Caco-2 (cell line): Measurements from ENCODE around the gene TRIM7. TPM values are rescaled to one million over a fixed set of nuclear protein-coding genes. Genes with fewer than 3 reads are reported as not detected.

Experiments used
- BruUV-seq: library from RNA; stranded (reverse); fragments of 400-500 nt; replicated peaks from 2 replicates; lab custom pipeline; 2021; lab: Mats Ljungman, UMichigan
- CTCF ChIA-PET: fragments of 300-600 bp; sonication (Branson Sonifier 250); formaldehyde crosslinking; loops from one replicate; lab custom pipeline; 2022; ENCODE audit warnings: antibody characterized with exemption; lab: Charles Lee
- POLR2A ChIA-PET: fragments of 300-600 bp; sonication (Branson Sonifier 250); formaldehyde crosslinking; loops from one replicate; lab custom pipeline; 2022; ENCODE audit warnings: antibody characterized with exemption; lab: Charles Lee
- DNase-seq, 2 experiments: peaks; one replicate each; pipeline versions ENCODE4 v3.0.0 to v3.0.0-alpha.2; 2020 to 2022
- H3K27me3 ChIP-seq: replicated peaks from 2 replicates; pipeline ENCODE4 v1.6.0; 2011; ENCODE audit warnings: low read length; ENCODE audit not compliant: control insufficient read depth, insufficient read depth
- H3K36me3 ChIP-seq: 2 replicates; pipeline ENCODE4 v1.5.1; 2011; ENCODE audit warnings: low read length; ENCODE audit not compliant: control insufficient read depth, insufficient read depth
- H3K4me1 ChIP-seq: fragments of 250-450 bp; sonication (Bioruptor Pico); 2 replicates; pipeline ENCODE4 v1.5.1; 2020; ENCODE audit warnings: mild to moderate bottlenecking
- H3K4me3 ChIP-seq: 2 replicates; pipeline ENCODE4 v1.5.1; 2011; ENCODE audit warnings: low read depth, mild to moderate bottlenecking, control low read depth, low read length
- H3K9me3 ChIP-seq: fragments of 250-450 bp; sonication (Bioruptor Pico); 2 replicates; pipeline ENCODE4 v1.5.1; 2020; ENCODE audit warnings: mild to moderate bottlenecking, moderate library complexity
- H3K27ac Mint-ChIP-seq: one replicate; pipeline ENCODE4 v1.8.0; 2022; ENCODE audit warnings: mixed read lengths; ENCODE audit not compliant: unreplicated experiment
- H3K27me3 Mint-ChIP-seq: one replicate; pipeline ENCODE4 v1.8.0; 2022; ENCODE audit warnings: mixed read lengths; ENCODE audit not compliant: insufficient read depth, unreplicated experiment
- H3K36me3 Mint-ChIP-seq: one replicate; pipeline ENCODE4 v1.8.0; 2022; ENCODE audit warnings: mild to moderate bottlenecking, mixed read lengths; ENCODE audit not compliant: insufficient read depth, unreplicated experiment
- H3K4me1 Mint-ChIP-seq: one replicate; pipeline ENCODE4 v1.8.0; 2022; ENCODE audit warnings: low read depth, mixed read lengths; ENCODE audit not compliant: unreplicated experiment
- H3K4me3 Mint-ChIP-seq: one replicate; pipeline ENCODE4 v1.8.0; 2022; ENCODE audit warnings: mild to moderate bottlenecking, moderate library complexity, mixed read lengths; ENCODE audit not compliant: unreplicated experiment
- H3K9me3 Mint-ChIP-seq: one replicate; pipeline ENCODE4 v1.8.0; 2022; ENCODE audit warnings: mixed read lengths; ENCODE audit not compliant: unreplicated experiment
- CTCF ChIP-seq, 2 experiments: fragments of 200-600 bp in 1 of 2; IDR thresholded peaks; 1 replicate in 1 of 2; 2 replicates in 1 of 2; pipeline versions ENCODE4 v1.5.1 to v1.8.0; 2011 to 2022; ENCODE audit warnings: antibody characterized with exemption in 1 of 2, control low read depth in 1 of 2, inconsistent platforms in 1 of 2, low read depth in 1 of 2, low read length in 1 of 2, mild to moderate bottlenecking in 1 of 2, moderate library complexity in 1 of 2; ENCODE audit not compliant: insufficient read depth in 1 of 2, severe bottlenecking in 1 of 2, unreplicated experiment in 1 of 2
- intact Hi-C: fragments of 100-400 bp; cut with micrococcal nuclease; formaldehyde crosslinking; loops from one replicate; pipeline ENCODE4 v1.10.0; 2022; ENCODE audit not compliant: unreplicated experiment
- total RNA-seq: library from RNA; stranded (reverse); gene quantifications from 2 replicates; pipeline ENCODE4 v1.2.3, GENCODE V29; 2022

TRIM7 gene
- total RNA-seq, 1 experiment from 2014 or later = 0.86 TPM

- no peak overlapping the region for H3K27ac Mint-ChIP-seq
- no peak for DNase-seq
- ChIA-PET POLR2A (no interaction called here), CTCF (interaction anchor here (0.6 kb wide), 1 partner anchor 20 kb away, joined by 4 read pairs; no protein-coding TSS in a partner anchor)
- H3K9me3 Mint-ChIP-seq = no peaks in the 10 kb centered on the region
- Histone ChIP-seq H3K4me1 (peaks cover 11% of the 10 kb centered on the region), H3K9me3 (no peaks in the 10 kb centered on the region), H3K36me3 (no peaks in the 10 kb centered on the region), H3K27me3 (no peaks in the 10 kb centered on the region), H3K4me3 (no peak overlapping the region)
- H3K4me3 Mint-ChIP-seq = no peak overlapping the region
- intact Hi-C loops = loop anchor here (5.0 to 10.0 kb wide), 2 partner anchors 289 to 372 kb away; no protein-coding TSS in a partner anchor
- peaks cover 3% of the 10 kb centered on the region for H3K27me3 Mint-ChIP-seq
- no peak for TF ChIP-seq CTCF (IDR thresholded peaks at IDR 0.05; ENCODE audit: insufficient read depth in 1 of 2, low read depth in 1 of 2, low read length in 1 of 2, severe bottlenecking in 1 of 2, unreplicated experiment in 1 of 2)
- no TSS peak for BruUV-seq
- H3K36me3 Mint-ChIP-seq = peaks cover 4% of the 10 kb centered on the region
- H3K4me1 Mint-ChIP-seq = peaks cover 7% of the 10 kb centered on the region
Measured at GRCh38 chr5:181156758-181157157, 48.2 kb downstream of the TRIM7 start.

GRCh38 chr5:181153814-181154213 lies 51.2 kb downstream of the TRIM7 start:
- CTCF ChIA-PET = no interaction called here
- POLR2A ChIA-PET = no interaction called here
- Histone ChIP-seq H3K36me3 (no peaks in the 10 kb centered on the region), H3K4me3 (no peak overlapping the region), H3K9me3 (no peaks in the 10 kb centered on the region), H3K4me1 (no peaks in the 10 kb centered on the region), H3K27me3 (no peaks in the 10 kb centered on the region)
- DNase-seq = no peak
- Mint-ChIP-seq H3K27ac (no peak overlapping the region), H3K4me1 (peaks cover 3% of the 10 kb centered on the region), H3K9me3 (no peaks in the 10 kb centered on the region), H3K27me3 (peaks cover 6% of the 10 kb centered on the region), H3K4me3 (no peak overlapping the region), H3K36me3 (no peaks in the 10 kb centered on the region)
- TF ChIP-seq CTCF (IDR thresholded peaks at IDR 0.05; ENCODE audit: insufficient read depth in 1 of 2, low read depth in 1 of 2, low read length in 1 of 2, severe bottlenecking in 1 of 2, unreplicated experiment in 1 of 2) = no peak
- intact Hi-C loops = loop anchor here (10.0 kb wide), 1 partner anchor 369 kb away; no protein-coding TSS in a partner anchor
- BruUV-seq = no TSS peak

GRCh38 chr5:181152406-181152805 lies 52.6 kb downstream of the TRIM7 start:
- Mint-ChIP-seq H3K4me3 (no peak overlapping the region), H3K4me1 (peaks cover 7% of the 10 kb centered on the region), H3K27ac (no peak overlapping the region), H3K36me3 (no peaks in the 10 kb centered on the region), H3K9me3 (no peaks in the 10 kb centered on the region), H3K27me3 (peaks cover 9% of the 10 kb centered on the region)
- H3K27me3 ChIP-seq = no peaks in the 10 kb centered on the region
- intact Hi-C loops = loop anchor here (10.0 kb wide), 1 partner anchor 368 kb away; no protein-coding TSS in a partner anchor
- no peak for TF ChIP-seq CTCF (IDR thresholded peaks at IDR 0.05; ENCODE audit: insufficient read depth in 1 of 2, low read depth in 1 of 2, low read length in 1 of 2, severe bottlenecking in 1 of 2, unreplicated experiment in 1 of 2)
- H3K4me3 ChIP-seq = no peak overlapping the region
- ChIA-PET CTCF (interaction anchor here (0.6 kb wide), 1 partner anchor 113 kb away, joined by 3 read pairs; no protein-coding TSS in a partner anchor), POLR2A (no interaction called here)
- H3K36me3 ChIP-seq = no peaks in the 10 kb centered on the region
- H3K9me3 ChIP-seq = no peaks in the 10 kb centered on the region
- no peak for DNase-seq
- H3K4me1 ChIP-seq = no peaks in the 10 kb centered on the region
- BruUV-seq = no TSS peak
